ENCODE results near the gene MVK.

Gene MVK

DNA sequence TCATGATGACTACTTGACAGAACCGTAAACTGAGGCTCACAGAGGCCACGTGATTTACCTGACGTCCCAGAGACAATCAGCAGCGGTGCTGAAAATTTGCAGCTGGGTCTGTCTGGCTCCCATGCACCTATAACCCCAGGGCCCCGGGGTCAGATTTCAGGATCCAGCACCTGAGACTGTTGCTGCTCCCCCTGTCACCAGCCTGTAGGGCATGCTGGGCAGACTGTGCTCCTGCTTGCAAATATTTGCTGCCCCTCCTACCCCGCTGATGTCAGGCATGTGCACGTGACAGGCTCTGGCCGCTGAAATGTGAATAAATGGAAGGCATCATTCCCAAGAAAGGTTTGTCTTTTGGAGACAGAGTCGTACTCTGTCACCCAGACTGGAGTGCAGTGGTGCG lies 6.3 kb upstream of the MVK start:
- DNase-seq, result no peak

DNA sequence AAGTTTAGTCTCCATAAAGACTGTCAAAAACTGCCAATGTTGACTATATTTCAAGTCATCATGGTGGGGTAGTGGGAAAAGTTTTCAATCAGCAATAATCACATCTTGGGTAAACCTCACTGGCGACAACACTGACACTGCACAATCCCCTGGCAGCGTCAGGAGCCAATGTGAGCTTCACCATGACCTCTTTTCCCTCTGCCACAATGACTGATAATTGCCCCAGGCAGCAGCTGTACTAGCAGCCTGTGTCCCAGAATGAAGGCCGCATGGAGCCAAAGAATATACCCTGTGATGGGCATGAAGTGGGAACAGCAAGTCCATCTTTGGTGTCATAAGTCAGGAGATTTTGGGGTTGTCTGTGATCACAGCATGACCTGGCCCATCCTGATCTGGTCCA lies 5.6 kb upstream of the MVK start:
- no peak for DNase-seq

DNA sequence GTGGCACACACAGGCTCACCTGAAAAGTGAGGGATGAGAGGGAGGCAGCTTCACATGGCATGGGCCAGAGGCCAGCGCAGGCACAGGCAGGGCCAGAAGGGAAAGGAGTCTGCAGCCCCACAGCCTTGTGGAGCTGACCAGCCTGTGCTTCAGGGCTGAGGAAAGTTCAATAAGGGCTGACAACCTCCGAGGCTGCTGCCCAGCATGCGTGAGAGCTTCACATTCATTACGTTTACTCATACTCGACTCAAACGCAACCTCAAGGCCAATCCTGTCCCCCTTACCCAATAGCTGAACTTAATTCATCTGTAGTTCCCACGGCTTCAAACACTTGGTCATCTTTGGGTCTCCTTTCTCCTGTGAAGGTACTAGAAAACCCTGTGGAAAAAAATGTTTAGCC lies 5.1 kb upstream of the MVK start:
- no peak for DNase-seq

DNA sequence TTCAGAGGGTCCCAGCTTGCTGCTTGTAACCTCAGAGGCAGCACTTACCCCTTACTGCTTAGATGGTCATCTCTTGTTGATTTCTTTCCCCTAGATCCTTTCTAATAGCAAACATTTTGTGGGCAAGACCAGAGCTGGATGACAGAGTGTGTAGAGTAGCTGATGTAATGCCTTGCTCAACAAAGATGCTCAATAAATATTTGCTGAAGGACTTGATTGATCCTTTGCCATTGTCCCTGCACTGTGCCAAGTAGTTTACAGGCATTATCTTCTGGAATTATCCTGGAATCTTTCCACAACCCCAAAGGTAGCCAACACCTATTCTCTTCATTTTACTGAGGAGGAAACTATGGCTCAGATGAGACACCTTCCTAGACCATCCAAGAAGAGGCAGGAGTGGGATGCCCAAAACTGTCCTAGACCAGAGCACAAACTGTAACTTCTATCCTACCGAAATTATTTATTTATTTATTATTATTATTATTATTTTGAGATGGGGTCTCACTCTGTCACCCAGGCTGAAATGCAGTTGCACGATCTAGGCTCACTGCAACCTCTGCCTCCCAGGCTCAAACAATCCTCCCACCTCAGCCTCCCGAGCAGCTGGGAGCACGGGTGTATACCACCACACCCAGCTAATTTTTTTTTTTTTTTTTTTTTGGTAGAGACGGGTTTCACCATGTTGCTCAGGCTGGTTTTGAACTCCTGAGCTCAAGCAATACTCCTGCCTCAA lies 1.7 kb upstream of the MVK start:
- DNase-seq, result no peak

DNA sequence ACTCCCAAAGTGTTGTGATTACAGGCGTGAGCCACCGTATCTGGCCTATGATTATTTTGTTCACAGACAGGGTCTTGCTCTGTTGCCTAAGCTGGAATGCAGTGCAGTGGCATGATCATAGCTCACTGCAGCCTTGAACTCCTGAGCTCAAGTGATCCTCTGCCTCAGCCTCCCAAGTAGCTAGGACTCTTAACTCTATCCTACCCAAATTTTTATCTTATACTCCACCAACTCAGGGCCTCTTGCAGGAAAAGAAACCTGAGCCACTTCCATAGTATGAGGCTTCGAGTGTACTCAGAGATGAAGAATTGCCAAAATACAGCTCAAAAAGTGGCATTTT lies 1.1 kb upstream of the MVK start:
- DNase-seq, result no peak

DNA sequence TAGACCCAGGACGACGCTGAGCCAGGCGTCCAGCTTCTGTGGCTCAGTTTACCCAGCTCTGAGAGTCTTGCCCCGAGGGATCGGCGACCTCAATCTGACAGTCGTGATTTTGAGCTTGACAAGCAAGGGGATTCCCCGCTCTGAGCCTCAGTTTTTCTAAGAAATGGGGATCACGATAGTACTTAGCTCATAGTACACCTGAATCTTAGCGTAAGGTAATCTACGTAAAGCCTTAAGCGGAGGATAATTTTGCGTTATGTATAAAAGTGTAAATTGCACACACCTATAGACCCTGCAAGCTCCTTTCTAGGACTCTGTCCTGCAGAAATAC lies 285 bp downstream of the MVK start:
- no peak for DNase-seq

DNA sequence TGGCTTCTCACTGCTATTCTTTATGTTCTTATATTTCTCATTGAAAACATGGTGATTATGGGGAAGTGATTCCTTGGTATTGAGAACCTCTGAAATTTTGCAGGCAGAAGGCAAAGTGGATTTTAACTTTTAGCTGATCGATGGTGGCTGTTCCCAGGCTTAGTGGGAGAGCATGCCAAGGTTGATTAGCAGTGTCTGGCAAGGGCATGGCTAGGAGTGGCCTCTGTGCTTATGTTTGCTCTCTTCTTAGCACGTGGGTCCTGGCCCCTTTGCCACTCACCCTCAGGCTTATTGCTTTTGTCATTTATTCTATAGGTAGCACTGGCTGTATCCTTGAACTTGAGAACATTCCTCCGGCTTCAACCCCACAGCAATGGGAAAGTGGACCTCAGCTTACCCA lies 2.1 kb downstream of the MVK start:
- no peak for DNase-seq

DNA sequence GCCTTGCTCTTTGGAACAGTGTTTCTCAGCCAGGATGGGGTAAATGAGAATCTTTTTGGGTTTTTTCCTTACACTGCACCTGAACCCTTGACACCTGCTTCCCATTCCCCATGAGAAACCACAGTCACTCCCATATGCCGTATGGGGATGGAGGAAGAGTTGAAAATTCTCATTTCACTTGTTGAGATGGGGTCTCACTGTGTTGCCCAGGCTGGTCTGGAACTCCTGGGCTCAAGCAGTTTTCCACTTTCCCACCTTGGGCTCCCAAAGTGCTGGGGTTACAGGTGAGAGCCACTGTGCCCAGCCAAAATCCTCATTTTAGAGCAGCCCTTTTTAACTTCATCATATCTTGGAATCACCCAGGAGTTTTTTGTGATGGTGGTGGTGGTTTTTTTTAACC lies 3.7 kb downstream of the MVK start:
- DNase-seq, result no peak

DNA sequence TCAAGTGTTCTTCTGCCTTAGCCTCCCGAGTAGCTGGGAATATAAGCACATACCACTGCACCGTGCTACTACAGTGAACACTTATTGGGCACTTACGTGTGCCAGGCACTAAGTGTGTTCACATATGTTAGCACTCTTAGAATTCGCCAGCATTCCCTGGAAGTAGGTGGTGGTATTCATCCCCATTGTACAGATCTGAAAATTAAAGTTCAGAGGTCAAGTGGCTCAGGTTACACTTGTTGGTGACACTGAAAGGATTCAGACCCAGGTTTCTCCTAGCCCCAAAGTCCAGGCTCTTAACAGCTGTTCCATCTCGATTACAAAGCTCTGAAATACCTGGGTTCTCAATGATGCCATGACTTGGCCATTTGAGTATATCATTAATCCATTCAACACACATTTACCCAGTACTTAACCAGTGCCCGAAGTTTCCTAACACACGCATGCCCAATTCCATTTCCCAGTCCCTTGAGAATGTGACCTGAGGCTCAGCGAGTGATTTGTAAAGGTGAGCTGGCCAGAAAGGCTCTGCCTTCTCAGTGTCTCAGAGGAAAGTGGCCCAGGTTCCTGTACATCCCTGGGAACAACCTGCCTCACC lies 4.8 kb downstream of the MVK start:
- no peak for DNase-seq

DNA sequence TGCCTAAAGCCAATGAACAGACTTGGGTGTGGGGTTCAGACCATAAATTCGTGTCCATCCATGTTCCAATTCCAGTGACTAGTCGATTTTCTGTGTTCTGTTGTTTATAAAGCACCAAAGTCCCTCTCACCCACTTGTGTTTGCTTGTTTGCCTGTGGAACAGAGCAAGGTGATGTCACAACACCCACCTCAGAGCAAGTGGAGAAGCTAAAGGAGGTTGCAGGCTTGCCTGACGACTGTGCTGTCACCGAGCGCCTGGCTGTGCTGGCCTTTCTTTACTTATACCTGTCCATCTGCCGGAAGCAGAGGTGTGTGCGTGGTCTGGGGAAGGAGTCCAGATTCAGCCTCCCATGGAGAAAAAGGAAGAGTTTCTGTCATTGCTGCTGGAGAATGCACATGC lies 6.0 kb downstream of the MVK start:
- DNase-seq, result no peak

DNA sequence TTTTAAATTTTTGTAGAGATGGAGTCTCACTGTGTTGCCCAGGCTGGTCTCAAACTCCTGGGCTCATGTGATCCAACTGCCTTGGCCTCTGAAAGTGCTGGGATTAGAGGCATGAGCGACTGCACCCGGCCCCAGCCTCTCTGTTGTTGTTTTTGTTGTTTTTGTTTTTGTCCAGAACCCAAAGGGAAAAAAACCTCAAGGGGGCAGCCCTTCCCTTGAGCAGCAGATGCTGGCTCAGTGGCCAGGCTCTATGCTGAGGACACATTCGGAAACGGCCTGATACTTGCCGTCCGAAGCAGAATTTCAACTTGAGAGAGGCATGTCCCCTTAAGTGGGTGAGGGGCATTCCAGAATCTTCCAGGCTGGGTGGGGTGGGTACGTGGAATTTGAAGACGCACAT lies 6.7 kb downstream of the MVK start:
- no peak for DNase-seq

DNA sequence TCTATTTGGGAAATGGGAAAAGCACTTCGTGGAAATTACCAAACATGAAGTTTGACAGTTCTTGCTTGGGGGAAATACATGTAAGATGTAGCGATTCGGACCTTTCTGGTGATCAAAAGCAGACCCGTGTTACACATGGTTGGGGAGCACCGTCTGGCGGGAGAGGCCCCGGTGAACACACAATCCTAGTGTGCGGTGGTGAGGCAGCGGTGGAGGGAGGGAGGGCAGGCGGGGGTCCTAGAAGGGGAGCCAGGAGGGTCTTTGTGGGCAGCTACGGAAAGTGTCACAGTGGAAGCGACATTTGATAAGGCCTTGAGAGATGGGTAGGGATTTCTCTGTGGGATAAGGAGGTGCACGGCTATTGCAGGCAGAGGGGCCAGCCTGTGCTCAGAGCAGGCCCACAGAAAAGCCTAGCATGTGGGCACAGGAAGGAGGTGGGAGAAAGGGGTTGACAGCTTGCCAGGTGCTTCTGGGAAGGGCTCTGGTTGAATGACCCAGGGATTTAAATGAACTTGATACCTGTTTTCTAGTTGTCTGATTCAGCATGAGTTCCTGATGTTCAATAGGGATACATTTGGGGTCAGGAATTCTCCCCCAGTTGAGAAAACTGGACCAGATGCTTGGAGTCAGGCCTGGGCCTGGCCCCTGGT lies 7.2 kb downstream of the MVK start:
- no peak for DNase-seq

DNA sequence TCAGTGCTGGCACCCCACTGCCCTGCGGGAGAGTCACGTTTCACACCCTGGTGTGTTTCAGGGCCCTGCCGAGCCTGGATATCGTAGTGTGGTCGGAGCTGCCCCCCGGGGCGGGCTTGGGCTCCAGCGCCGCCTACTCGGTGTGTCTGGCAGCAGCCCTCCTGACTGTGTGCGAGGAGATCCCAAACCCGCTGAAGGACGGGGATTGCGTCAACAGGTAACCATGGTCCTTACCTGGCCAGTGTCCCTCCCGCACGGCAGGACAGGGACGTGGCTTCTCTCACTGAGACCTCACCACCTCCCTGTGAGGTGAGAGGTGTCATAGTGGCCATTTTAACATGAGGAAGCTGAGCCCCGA lies 7.7 kb downstream of the MVK start:
- no peak for DNase-seq

DNA sequence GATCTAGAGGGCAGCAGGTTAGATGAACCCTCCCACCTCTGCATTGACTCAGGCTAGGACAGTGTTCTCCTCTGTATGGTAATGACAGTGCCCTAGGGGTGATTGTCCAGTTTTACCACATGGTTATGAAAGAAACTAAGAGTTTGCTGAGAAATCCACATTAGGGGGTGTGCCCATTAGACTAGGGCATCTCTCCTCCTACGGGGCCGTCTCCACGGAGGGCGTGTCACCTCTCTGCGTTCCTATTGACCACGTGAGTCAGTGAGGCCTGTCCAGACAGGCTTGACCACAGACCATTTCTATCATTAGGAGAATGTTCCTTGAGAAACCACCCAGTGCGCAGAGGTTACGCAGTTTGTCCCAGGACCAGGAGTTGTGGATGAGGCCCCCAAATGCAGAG lies 8.3 kb downstream of the MVK start:
- DNase-seq, result no peak

DNA sequence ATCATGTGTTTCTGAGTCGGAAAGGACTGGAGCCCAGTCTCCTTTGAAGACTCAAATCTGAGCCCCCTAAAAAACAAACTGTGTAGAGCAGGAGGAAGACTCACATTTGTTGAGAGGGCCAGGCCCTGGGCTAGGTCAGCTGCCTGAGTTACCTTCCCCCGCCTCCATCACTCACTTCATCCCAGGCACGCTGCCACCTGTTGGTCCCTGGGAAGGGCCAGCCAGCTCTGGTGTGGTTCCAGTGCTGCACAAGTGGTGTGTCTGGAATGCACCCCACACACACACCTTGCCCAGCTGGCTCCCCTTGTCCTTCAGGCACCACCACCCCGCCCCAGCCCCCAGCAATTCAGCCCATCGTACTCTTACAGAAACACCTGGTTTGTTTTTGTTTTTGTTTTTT lies 9.0 kb downstream of the MVK start:
- no peak for DNase-seq

DNA sequence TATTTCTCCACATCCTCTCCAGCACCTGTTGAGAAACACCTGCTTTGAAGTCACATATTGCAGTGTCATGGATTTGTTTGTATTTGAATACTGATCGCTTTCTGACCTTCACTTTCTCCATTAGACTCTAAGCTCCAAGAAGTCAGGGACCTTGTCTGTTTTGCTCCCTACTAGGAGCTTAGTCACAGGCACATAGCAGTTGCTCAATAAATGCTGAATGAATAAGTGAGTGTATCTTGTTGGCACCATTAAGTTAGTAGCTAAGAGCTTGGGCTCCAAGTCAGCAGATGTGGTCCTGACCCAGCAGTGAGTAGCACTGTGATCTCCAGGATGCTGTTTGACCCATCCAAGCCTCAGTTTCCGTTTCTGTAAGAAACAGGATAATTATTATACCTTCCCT lies 10.1 kb downstream of the MVK start:
- DNase-seq, result no peak

DNA sequence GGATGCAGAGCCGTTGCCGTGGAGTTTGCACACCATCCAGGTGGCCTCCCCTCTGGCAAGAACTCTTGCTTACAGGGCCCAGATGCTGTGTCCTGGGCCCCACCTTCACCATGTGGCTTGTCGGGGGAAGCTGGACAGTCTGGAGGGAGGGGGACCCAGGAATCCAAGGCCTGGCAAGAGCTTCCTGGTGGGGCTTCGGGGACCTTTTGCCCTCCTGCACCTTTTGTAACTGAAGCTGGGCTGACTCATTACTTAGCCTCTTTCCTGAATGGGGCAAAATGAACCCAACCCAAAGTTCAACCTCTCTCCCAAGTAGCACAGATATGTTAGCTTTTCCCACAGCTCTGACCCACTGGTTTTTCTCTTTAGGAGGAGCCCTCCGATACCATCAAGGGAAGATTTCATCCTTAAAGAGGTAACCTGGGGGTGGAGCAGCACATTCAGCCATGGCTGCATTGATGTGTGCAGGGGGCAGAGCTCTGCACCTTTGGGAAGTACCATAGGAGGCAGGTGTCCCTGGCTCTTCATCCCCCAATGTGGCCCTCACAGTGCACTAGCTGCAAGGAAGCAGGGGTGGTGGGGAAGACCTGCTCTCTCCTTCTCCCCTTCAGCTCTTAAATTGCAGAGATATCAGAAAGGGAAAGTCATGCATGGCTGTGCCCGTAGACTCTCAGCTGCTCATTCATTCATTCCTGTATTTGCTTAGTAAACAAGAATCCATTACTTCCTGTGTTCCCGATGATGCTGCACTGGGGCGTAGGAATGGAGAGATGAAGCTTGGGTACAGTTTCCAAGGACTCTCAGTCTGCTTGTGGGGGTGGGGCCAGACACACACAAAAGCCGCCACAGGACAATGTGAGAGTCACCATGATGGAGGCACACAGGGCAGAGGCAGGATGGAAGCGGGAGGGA lies 13.0 kb downstream of the MVK start:
- DNase-seq, result no peak

DNA sequence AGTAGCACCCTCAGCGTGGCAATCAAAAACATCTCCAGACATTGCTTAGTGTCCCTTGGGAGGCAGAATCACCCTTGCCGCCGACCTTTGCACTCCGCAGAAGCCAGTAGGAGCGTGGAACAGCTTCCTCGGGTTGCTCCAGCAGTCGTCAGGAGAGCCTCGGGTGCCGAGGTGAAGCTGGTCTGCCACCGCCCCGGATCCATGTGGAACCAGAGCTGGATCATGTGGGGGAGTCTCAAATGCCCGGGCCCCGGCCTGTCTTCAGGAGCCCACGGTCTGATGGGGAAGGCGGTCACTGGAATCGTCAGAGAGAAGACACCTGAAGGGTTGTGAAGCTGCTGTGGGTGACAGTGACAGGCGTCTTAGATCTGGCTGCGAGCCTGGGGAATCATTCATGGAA lies 14.3 kb downstream of the MVK start:
- DNase-seq, result no peak

DNA sequence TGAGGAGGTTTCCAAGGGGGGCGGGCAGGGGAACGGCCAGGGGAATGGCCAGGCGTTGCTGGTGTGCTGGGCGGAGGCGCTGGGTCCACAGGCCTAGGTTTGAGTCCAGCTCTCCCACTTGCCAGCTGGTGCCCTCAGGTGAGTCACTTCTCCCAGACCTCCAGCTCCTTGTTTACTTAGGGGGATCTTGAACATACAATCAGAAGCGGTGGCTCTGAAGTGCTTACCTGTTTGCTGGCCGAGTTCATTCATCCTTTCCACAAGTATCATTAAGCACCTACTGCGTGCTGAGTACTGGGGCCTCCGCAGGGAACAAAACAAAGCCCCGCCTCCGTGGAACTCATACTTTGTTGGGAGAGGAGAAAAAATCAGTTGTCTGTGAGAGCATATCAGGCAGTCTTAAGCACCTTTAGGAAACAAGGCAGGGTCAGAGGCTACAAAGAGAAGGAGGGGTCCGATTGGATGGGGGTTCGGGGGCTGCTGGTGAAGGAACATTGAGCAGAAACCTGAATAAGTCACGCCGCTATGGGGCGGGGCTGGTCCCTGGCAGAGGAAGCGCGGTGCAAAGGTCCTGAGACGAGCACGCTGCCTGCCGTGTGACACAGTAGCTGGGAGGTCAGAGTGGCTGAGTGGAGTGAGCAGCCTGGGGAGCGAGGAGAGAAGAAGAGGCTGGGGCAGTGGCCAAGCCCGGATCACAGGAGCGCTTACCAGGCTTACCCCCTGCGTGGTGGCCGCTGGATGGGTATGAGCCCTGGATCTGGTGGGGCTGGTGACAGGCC lies 15.1 kb downstream of the MVK start:
- DNase-seq, result no peak

DNA sequence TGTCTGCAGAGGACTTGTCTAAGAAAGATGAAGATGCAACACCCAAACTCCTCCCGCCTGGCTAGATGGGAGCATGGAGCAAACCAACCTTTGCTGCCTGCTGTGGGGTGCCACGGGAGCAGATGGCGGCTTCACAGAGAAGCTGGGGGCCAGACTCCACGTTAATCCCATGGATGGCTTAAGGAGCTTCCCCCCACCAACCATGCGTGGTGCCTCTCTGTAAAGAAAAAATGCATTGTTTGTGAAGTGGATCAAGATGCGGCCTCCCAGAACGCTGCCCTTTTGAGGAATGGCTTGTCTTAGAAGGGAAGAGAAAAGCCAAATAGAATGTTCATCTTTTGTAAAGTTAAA lies 15.6 kb downstream of the MVK start:
- no peak for DNase-seq

DNA sequence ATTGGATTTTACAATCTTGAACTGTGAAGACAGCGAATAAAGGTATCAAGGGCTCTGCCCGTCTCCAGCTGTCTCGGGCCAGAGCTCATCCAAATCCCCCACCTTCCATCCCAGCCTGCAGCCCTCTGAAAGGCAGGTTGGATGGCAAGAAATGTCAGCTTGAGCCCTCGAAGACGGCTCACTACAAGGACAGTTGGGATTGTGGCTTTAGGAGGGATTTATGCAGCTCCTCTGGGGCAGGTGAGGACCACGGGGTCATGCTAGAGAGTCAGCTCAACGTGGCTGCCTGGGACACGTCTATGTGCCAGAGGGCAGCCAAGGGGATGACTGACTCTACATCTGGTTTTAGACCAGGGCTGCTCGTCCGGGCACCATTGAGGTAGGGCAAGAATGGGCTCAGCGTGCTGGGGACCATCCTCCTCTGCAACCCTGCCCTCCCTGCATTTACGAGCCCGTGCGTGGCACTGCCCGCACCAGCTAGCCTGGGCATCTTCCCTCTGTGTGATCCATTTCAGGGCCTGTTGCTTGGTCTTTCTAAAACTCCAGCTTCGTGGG lies 16.2 kb downstream of the MVK start:
- DNase-seq, result no peak

DNA sequence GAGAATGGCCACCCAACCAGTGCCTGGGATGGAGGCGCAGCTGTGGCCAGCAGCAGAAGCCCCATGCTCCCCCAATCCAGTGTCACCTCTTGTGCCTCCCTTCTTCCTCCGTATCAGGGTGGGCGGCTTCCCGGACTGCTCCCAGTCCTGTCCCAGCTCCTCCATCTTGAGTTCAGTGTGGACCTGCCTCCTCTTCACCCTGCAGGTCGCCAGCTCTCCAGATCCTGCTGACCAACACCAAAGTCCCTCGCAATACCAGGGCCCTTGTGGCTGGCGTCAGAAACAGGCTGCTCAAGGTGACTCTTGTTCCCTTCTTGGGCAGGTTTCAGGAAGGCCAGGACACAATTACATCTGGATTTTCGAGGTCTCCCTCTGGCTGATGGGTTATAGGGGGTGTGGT lies 17.0 kb downstream of the MVK start:
- no peak for DNase-seq

DNA sequence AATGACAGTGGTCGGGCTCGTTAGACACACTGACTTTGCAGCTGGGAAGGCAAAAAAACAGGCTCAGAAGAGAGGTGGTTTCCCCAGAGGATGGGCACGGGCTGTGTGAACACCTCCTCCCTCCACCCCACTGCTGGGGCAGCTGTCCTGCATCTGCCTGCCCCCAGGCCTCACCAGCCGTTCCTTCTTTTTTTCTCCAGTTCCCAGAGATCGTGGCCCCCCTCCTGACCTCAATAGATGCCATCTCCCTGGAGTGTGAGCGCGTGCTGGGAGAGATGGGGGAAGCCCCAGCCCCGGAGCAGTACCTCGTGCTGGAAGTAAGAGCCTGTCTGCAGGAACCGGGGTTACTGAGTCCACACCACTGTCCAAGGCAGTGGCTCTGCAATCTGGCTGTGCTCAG lies 17.4 kb downstream of the MVK start:
- no peak for DNase-seq

All from GDM1 (cell line).